HG03442 (cell line): ENCODE measurements around the gene ACY1.
"Not testable (repeated sequence)": the region's sequence is repeated elsewhere in the genome, so short reads cannot be mapped to it uniquely, and the experiment has no call there.

Experiments used
- ATAC-seq: cut with Tn5 transposase; IDR thresholded peaks from one replicate; pipeline ENCODE4 v1.9.1; 2021; ENCODE audit warnings: mild to moderate bottlenecking, moderate library complexity; ENCODE audit not compliant: unreplicated experiment

ACY1 gene

GRCh38 chr3:52023860-52024764, 40.8 kb downstream of the ACY1 start:
- peak; percentile 51 for ATAC-seq

GRCh38 chr3:52024765-52025452, 41.6 kb downstream of the ACY1 start:
- no peak for ATAC-seq

GRCh38 chr3:52025453-52025852, 42.1 kb downstream of the ACY1 start:
- ATAC-seq: no peak

GRCh38 chr3:52026041-52026440, 42.7 kb downstream of the ACY1 start:
- no peak for ATAC-seq

GRCh38 chr3:52028572-52028971, 45.2 kb downstream of the ACY1 start:
- ATAC-seq: no peak

- ATAC-seq: no peak
These were observed 45.7 kb downstream of the ACY1 start for GRCh38 chr3:52029053-52029452.

- no peak for ATAC-seq
These were observed 46.2 kb downstream of the ACY1 start for GRCh38 chr3:52029535-52029934.

- no peak for ATAC-seq
These were observed 47.5 kb downstream of the ACY1 start for GRCh38 chr3:52030714-52031310.

GRCh38 chr3:52031896-52032295, 48.6 kb downstream of the ACY1 start:
- ATAC-seq: no peak

GRCh38 chr3:52032702-52033408, 49.5 kb downstream of the ACY1 start:
- ATAC-seq: no peak

GRCh38 chr3:52033748-52034147, 50.4 kb downstream of the ACY1 start:
- ATAC-seq: not testable (repeated sequence)

GRCh38 chr3:52034212-52034611, 50.9 kb downstream of the ACY1 start:
- no peak for ATAC-seq

GRCh38 chr3:52034651-52035050, 51.3 kb downstream of the ACY1 start:
- ATAC-seq: no peak

- peak; percentile 58 for ATAC-seq
These were observed 52.9 kb downstream of the ACY1 start for GRCh38 chr3:52036222-52036694.

GRCh38 chr3:52036829-52037228, 53.5 kb downstream of the ACY1 start:
- no peak for ATAC-seq

- ATAC-seq: no peak
These were observed 54.0 kb downstream of the ACY1 start for GRCh38 chr3:52037291-52037690.

- no peak for ATAC-seq
These were observed 54.9 kb downstream of the ACY1 start for GRCh38 chr3:52038227-52038626.
